HUDEP-2 (cell line): ENCODE data around the gene TPM2.
"Not testable (repeated sequence)": the region's sequence is repeated elsewhere in the genome, so short reads cannot be mapped to it uniquely, and the experiment has no call there.

Experiments
- DNase-seq, 76 experiments: peaks; one replicate each; lab custom pipeline; 2025; ENCODE audit not compliant: unreplicated experiment in 76 of 76; lab: John Stamatoyannopoulos, UW

TPM2 gene

GRCh38 chr9:35658137-35658967, 31.4 kb downstream of the TPM2 start, which contains the start of gene CCDC107:
Gene CCDC107 (plus strand): TSS chr9:35658292. CDS start chr9:35658380, 88 bp downstream.
- DNase-seq = peak in 69 of 76 experiments; percentile 6 to 86 (median 71)

- peak in 74 of 76 experiments; percentile 65 to 98 (median 95) for DNase-seq
These were observed 32.1 kb downstream of the TPM2 start, which contains the start of gene RMRP for GRCh38 chr9:35657546-35658136. Gene RMRP (minus strand): TSS chr9:35658019.

- no peak for DNase-seq
These were observed 32.7 kb downstream of the TPM2 start for GRCh38 chr9:35656831-35657545.

- no peak for DNase-seq
These were observed 33.4 kb downstream of the TPM2 start for GRCh38 chr9:35656348-35656747.

DNA sequence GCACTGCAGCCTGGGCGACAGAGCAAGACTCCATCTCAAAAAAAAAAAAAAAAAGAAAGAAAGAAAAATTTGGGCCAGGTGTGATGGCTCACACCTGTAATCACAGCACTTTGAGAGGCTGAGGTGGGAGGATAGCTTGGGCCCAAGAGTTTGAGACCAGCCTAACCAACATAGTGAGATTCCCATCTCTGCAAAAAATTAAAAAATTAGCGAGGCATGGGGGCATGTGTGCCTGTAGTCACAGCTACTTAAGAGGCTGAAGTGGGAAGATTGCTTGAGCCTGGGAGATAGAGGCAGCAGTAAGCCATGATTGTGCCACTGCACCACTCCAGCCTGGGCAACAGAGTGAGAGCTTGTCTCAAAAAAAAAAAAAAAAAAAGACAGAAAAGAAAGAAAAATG, 36.1 kb downstream of the TPM2 start:
- no peak for DNase-seq

DNA sequence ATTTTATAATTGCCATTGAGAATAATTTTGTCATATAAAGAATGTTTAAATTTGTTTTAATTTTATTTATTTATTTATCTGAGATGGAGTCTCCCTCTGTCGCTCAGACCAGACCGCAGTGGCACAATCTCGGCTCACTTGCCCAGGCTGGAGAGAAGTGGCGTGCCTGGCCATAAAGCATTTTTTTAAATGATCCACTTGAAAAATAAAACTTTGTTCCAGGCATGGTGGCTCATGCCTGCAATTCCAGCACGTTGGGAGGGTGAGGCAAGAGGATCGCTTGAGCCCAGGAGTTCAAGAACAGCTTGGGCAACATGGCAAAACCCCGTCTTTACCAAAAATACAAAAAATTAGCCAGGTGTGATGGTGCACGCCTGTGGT, 36.9 kb downstream of the TPM2 start:
- no peak for DNase-seq

GRCh38 chr9:35651956-35652828, 37.5 kb downstream of the TPM2 start:
- peak in 2 of 76 experiments; percentile 2 for DNase-seq

DNA sequence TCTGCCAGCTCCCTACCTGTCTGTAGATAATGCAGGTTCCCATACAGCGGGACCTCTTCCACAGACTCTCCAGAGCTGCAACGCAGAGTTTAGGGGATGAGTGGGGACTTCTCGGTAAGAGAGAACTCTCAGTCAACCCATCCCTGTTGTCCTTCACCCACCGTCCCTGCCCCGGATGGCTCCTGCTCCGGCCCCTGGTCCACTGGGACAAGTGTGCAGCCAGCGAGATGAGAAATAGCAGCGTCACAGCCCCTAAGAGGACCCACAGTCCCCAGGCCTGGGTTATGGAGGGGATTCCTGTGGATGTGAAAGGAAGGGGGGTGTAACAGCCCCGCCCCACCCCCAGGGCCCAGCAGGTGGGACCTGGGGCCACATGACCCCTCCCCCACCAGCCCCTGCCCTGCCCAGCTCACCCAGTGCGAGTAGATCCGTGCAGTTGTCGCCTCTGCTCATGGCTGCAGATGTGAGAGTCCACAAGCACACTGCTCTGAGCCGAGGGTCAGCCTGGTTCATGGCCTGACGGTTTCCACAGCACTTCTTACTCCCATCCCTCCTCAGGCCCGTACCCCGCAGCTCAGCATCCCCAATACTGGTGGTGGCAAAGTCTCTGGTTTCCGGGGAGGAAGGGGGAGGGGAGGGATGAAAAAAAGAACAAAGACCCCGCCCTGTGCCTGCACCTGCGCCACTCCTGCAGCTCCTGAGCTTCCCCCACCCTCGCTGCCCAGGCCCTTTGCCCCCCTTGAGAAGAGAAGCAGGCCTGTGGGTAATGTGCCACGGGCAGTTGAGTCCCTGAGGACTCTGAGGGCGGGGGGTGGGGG, 39.2 kb downstream of the TPM2 start, which contains the start of gene SIT1:
Gene SIT1, minus strand, starts transcription at position 591 of the 818 bp plus-strand sequence. Its CDS starts 78 bp downstream, at position 513.
- DNase-seq = no peak

DNA sequence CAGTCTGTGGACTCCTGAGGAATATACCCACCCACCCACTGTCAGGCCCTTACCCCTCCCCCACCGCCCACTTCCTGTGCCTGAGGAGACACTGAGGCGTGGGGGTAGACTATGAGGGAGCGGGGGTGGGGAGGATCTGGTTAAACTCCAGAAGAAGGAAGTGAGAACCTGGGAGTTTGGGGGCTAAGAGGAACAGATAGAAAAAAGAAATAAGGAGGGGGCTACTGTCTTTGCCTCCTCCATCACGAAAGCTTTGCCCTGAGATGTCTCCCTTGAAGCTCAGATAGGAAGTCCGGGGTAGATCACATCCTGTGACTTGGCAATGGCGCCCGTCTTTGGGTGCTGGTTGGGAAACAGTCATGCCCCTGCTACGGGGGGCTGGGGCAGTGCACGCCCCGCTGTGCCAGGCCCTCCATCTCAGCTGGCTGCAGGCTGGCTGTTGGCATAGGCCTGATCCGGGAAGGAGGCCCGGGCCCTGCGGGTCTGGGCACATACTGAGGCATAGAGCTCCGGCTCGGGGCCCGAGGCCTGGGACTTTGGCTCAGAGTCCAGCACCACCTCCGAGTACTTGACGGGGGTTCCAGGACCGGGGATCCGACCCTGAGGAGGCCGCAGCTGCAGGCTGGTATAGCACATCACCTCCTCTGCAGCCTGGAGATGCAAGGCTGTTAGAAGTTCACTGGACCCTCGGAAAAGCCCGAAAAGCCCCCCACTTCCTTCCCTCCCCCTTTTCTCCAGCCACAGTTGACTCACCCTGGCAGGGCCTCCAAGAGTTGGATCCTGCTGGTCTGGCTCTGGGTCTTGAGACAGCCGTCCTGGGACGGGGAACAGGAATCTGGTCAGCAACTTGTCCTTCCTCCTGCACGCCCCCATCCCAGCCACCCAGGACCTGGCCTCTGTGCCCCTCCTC, 40.0 kb downstream of the TPM2 start:
- no peak for DNase-seq

DNA sequence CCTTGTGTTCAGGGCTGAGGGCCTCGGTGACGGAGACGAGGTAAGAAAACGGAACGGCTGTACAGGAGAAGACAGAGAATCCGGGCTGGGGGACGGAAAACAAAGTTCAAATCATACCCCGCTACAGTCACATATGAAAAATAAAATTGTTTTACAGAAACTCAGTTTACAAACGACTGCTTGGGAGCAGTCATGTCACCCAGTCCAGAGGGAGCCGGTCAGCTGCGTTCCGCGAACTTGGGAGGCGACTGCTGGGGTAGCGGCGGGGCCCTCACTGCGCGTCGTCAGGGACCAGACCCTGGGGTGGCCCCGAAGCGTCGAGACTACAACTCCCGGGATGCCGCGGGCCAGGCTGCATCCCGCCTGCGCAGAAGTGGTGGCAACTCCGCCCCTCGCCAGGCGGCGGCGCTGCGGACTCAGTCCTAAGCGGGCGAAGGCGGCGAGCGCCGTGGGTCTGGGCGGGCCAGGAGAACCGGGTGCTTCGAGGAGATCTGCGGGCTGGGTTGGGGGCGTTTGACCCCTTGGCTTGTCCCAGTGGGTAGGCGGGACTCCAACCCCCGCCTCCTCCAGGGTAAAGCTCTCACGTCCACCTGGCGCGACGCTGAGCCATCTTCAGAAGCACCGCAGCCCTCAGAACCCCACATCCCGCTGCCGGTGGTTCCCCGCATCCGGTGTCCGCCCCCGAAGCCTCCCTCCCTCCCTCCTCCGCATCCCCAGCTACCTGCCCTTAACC, 43.0 kb downstream of the TPM2 start:
- peak in 71 of 76 experiments; percentile 15 to 89 (median 70) for DNase-seq

DNA sequence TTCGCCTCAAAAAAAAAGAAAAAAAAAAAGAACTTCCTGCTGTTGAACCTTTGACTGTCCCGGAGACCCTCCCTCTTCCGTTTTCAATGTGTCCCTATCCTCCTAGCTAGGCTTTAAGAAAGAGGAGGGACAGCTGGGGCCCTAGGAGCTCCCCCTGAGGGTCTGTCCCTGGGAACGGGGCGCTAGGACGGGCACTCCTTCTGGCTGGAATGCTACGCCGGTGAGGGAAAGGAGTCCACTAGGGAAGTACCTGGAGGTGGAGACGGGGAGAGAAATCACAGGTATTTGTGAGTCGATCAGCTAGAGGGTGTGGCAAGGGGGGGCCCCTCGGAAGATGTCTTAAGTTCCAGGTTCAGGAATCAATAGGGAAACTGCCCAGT, 43.6 kb downstream of the TPM2 start:
- no peak for DNase-seq

- not testable (repeated sequence) for DNase-seq
These were observed 44.0 kb downstream of the TPM2 start for GRCh38 chr9:35645736-35646135.

DNA sequence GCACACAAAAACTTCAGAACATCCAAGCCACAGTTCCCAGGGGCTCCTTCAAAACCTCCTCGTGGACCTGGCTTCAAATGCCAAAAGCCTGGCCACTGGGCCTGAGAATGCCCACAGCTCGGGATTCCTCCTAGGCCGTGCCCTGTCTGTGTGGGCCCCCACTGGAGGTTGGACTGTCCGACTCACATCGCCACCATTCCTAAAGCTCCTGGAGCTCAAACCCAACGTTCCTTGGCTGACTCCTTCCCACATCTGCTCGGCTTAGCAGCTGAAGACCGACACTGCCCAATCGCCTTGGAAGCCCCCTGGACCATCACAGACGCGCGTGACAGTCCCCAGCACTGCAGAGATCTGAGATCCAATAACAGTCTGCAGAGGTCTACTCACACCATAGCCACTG, 46.7 kb downstream of the TPM2 start:
- DNase-seq = no peak

DNA sequence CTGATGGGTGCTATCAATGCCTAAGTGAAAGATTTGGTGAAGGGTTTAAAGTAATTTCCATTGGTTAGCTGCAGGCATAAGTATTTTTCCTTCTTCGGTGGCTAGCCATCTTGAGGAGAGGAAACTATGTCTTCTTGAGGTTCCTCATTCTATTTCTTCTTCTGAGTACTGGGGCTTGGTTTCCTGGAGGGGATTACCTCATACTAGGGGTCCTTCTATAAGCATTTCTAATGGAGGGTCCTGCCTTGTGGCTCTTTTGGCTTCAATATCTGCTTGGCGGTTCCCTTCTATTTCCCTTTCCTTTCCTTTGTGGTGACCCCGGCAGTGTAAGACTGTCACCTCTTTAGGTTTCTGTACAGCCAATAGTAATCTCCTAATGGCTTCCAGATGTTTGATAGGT, 48.2 kb downstream of the TPM2 start:
- DNase-seq = not testable (repeated sequence)

- not testable (repeated sequence) for DNase-seq
These were observed 49.3 kb downstream of the TPM2 start for GRCh38 chr9:35640431-35640830.

- DNase-seq = no peak
These were observed 50.1 kb downstream of the TPM2 start for GRCh38 chr9:35639631-35640030.

DNA sequence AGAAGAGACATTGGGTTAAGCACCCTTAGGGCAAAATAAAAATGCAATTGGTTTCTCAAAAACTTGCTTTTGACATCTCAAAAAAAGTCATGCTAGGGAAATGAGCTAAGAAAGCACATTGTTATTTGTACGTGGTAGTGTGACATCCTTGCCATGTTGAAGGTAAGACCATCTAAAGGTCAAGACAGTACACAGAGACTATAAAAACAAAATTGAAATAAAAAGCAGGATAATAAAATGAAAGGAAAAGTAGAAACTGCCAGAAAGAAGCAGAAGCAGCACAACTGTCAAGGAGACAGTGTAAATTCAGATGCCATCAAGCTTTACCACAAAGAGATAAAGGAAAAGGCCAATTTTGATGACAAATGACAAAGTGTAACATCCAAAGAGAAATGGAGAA, 50.5 kb downstream of the TPM2 start:
- DNase-seq = not testable (repeated sequence)

GRCh38 chr9:35638751-35639150, 51.0 kb downstream of the TPM2 start:
- not testable (repeated sequence) for DNase-seq
